H1 (cell line): ENCODE results near the gene ITPR1. TPM values are rescaled to one million over a fixed set of nuclear protein-coding genes. Genes with fewer than 3 reads are reported as not detected.

ENCODE experiments used
- ASH2L ChIP-seq: fragments of 200-600, 300-600 bp; sonication (generic); IDR thresholded peaks from one replicate; pipeline ENCODE4 v1.7.1; 2017; ENCODE audit warnings: low read length
- BCL11A ChIP-seq, 2 experiments: IDR thresholded peaks; one replicate each; pipeline ENCODE4 v1.6.1; 2011; ENCODE audit warnings: low read depth in 2 of 2, low read length in 2 of 2, mild to moderate bottlenecking in 2 of 2
- CTBP2 ChIP-seq: IDR thresholded peaks from 2 replicates; pipeline ENCODE4 v1.7.0; 2011; ENCODE audit warnings: borderline replicate concordance, mild to moderate bottlenecking, moderate library complexity, mixed read lengths, low read length; ENCODE audit not compliant: insufficient read depth, insufficient read length
- EP300 ChIP-seq, 2 experiments: IDR thresholded peaks; 1 replicate in 1 of 2; 2 replicates in 1 of 2; pipeline ENCODE4 v1.6.1; 2011 to 2012; ENCODE audit warnings: low read depth in 2 of 2, low read length in 2 of 2, mild to moderate bottlenecking in 2 of 2, borderline replicate concordance in 1 of 2, inconsistent platforms in 1 of 2, moderate library complexity in 1 of 2
- FOSL1 ChIP-seq: IDR thresholded peaks from 2 replicates; pipeline ENCODE4 v1.6.1; 2011; ENCODE audit warnings: mild to moderate bottlenecking, low read depth, low read length, moderate library complexity; ENCODE audit not compliant: insufficient read depth
- GABPA ChIP-seq: IDR thresholded peaks from 2 replicates; pipeline ENCODE4 v1.6.1; 2011; ENCODE audit warnings: mild to moderate bottlenecking, low read length, moderate library complexity, borderline replicate concordance; ENCODE audit not compliant: insufficient read depth
- KDM1A ChIP-seq: fragments of 200-600, 300-600 bp; sonication (generic); IDR thresholded peaks from 2 replicates; pipeline ENCODE4 v1.7.1; 2016; ENCODE audit warnings: mild to moderate bottlenecking, low read length, borderline replicate concordance
- MAFK ChIP-seq: IDR thresholded peaks from 2 replicates; pipeline ENCODE4 v1.6.1; 2012; ENCODE audit warnings: low read depth, mild to moderate bottlenecking, improper control_type of control experiment, low read length
- NANOG ChIP-seq: IDR thresholded peaks from 2 replicates; pipeline ENCODE4 v1.6.1; 2011; ENCODE audit warnings: low read length, low read depth, mild to moderate bottlenecking, inconsistent platforms; ENCODE audit not compliant: insufficient read depth, poor library complexity, severe bottlenecking
- PHF8 ChIP-seq: fragments of 200-600 bp; sonication (generic); conservative IDR thresholded peaks from 2 replicates; pipeline ENCODE4 v1.7.1; 2012; ENCODE audit warnings: low read depth, mild to moderate bottlenecking, inconsistent platforms, low read length, moderate library complexity
- POLR2A ChIP-seq, 2 experiments: IDR thresholded peaks; 1 replicate in 1 of 2; 2 replicates in 1 of 2; pipeline ENCODE4 v1.6.1; 2011; ENCODE audit warnings: low read depth in 2 of 2, low read length in 2 of 2, mild to moderate bottlenecking in 2 of 2; ENCODE audit errors: control extremely low read depth in 1 of 2
- RAD21 ChIP-seq, 2 experiments: IDR thresholded peaks in 1 of 2; conservative IDR thresholded peaks in 1 of 2; 2 replicates each; pipeline ENCODE4 v1.6.1; 2011; ENCODE audit warnings: low read depth in 2 of 2, low read length in 2 of 2, improper control_type of control experiment in 1 of 2, inconsistent platforms in 1 of 2, mild to moderate bottlenecking in 1 of 2, moderate library complexity in 1 of 2
- RBBP5 ChIP-seq: IDR thresholded peaks from 2 replicates; pipeline ENCODE4 v1.7.1; 2012; ENCODE audit warnings: low read depth, mild to moderate bottlenecking, inconsistent platforms, low read length, moderate library complexity, borderline replicate concordance
- RFX5 ChIP-seq: IDR thresholded peaks from 2 replicates; pipeline ENCODE4 v1.6.1; 2011; ENCODE audit warnings: low read depth, low read length, improper control_type of control experiment, borderline replicate concordance
- RNF2 ChIP-seq: fragments of 200-900, 300-1000 bp; sonication (generic); IDR thresholded peaks from 2 replicates; pipeline ENCODE4 v1.7.1; 2016; ENCODE audit warnings: borderline replicate concordance, low read depth, mild to moderate bottlenecking, antibody characterized with exemption, low read length; ENCODE audit not compliant: poor library complexity, severe bottlenecking; ENCODE audit errors: missing control alignments
- SIRT6 ChIP-seq: IDR thresholded peaks from one replicate; pipeline ENCODE4 v1.7.1; 2012; ENCODE audit warnings: low read length, inconsistent platforms
- SP2 ChIP-seq: IDR thresholded peaks from 2 replicates; pipeline ENCODE4 v1.6.1; 2012; ENCODE audit warnings: mild to moderate bottlenecking, low read length, inconsistent platforms
- SUZ12 ChIP-seq: fragments of 200-600 bp; sonication (generic); IDR thresholded peaks from 2 replicates; pipeline ENCODE4 v1.6.1; 2012; ENCODE audit warnings: mild to moderate bottlenecking, inconsistent platforms, low read length, moderate library complexity, mixed read lengths
- TAF1 ChIP-seq: IDR thresholded peaks from 2 replicates; pipeline ENCODE4 v1.6.1; 2011; ENCODE audit warnings: mild to moderate bottlenecking, low read depth, low read length
- TCF12 ChIP-seq: IDR thresholded peaks from 2 replicates; pipeline ENCODE4 v1.6.1; 2011; ENCODE audit warnings: low read depth, mild to moderate bottlenecking, low read length
- USF2 ChIP-seq: IDR thresholded peaks from 2 replicates; pipeline ENCODE4 v1.6.1; 2011; ENCODE audit warnings: low read length, improper control_type of control experiment
- polyA plus RNA-seq, 7 experiments: library from polyadenylated mRNA; depleted of rRNA in 3 of 7; stranded (reverse) in 5 of 7; unstranded in 2 of 7; fragments of >200 nt in 5 of 7; fragments of 200-250 nt in 2 of 7; gene quantifications; 1 replicate in 5 of 7; 2 replicates in 1 of 7; 4 replicates in 1 of 7; pipeline versions ENCODE4 v1.2.1 to v1.2.3, GENCODE V29; 2011 to 2013; ENCODE audit warnings: missing spikeins in 2 of 7, mixed read lengths in 2 of 7
- total RNA-seq: library from RNA; stranded (reverse); fragmentation: NEBNext Ultra II Directional; extraction: Animal tissue kit (Norgen Biotek cat#: 25700); gene quantifications from 2 replicates; pipeline ENCODE4 v1.2.1, GENCODE V29; 2021

The ITPR1 gene
- total and polyA plus RNA-seq, 2 of the 8 experiments (the other 6 are each of a cell fraction or from before 2014, with no cell fraction given): 2.5 to 16.3 TPM

- TF ChIP-seq KDM1A (peak; percentile 23; the same call in 1 of the 2 replicates), SP2 (no peak), TAF1 (peak; percentile 99), GABPA (no peak), POLR2A (IDR thresholded peaks at IDR 0.05; ENCODE audit: control extremely low read depth in 1 of 2, low read depth in 2 of 2, low read length in 2 of 2) (peak; percentile 100), RNF2 (no peak), MAFK (no peak), TCF12 (no peak), ASH2L (no peak), BCL11A (IDR thresholded peaks at IDR 0.05; ENCODE audit: low read depth in 2 of 2, low read length in 2 of 2) (no peak), FOSL1 (no peak), SIRT6 (no peak), PHF8 (peak; percentile 25; the same call in 1 of the 2 replicates), USF2 (0 out of 2 replicates have a peak, but pooled peaks have one; percentile 28), RBBP5 (no peak; the same call in 1 of the 2 replicates), SUZ12 (no peak), RAD21 (IDR thresholded peaks at IDR 0.05 in 1 of 2, conservative IDR thresholded peaks at IDR 0.05 in 1 of 2; ENCODE audit: low read depth in 2 of 2, low read length in 2 of 2) (no peak), EP300 (IDR thresholded peaks at IDR 0.05; ENCODE audit: borderline replicate concordance in 1 of 2, low read depth in 2 of 2, low read length in 2 of 2) (no peak), CTBP2 (no peak), NANOG (no peak), RFX5 (no peak)
These were observed at the start of gene ITPR1 (continued) for GRCh38 chr3:4493014-4493940.
